HCT116 (cell line): ENCODE results near the gene FRMD4A. TPM values are rescaled to one million over a fixed set of nuclear protein-coding genes. Genes with fewer than 3 reads are reported as not detected.

Experiments
- ATAC-seq: fragments of 200-7000 bp; cut with Tn5 transposase; 2 replicates; pipeline ENCODE4 v1.9.1; 2020; ENCODE audit warnings: mild to moderate bottlenecking, moderate library complexity
- BruUV-seq: library from RNA; stranded (reverse); fragments of 400-500 nt; replicated peaks from 2 replicates; lab custom pipeline; 2021; lab: Mats Ljungman, UMichigan
- CTCF ChIA-PET: fragments of 300-600 bp; sonication (Branson Sonifier 250); formaldehyde crosslinking; loops from one replicate; lab custom pipeline; 2021; ENCODE audit warnings: antibody characterized with exemption; lab: Charles Lee
- POLR2A ChIA-PET: fragments of 300-600, 350-600 bp; sonication (Branson Sonifier 250); formaldehyde crosslinking; loops from one replicate; lab custom pipeline; 2021; ENCODE audit warnings: antibody characterized with exemption; lab: Charles Lee
- RAD21 ChIA-PET, 2 experiments: fragments of 300-600 bp; sonication (Branson Sonifier 250); formaldehyde crosslinking; loops; one replicate each; lab custom pipeline; 2023; ENCODE audit warnings: low total read pairs in 2 of 2; ENCODE audit not compliant: uncharacterized antibody in 2 of 2, unreplicated experiment in 2 of 2, low non-redundant PET in 1 of 2; lab: Charles Lee
- DNase-seq: peaks from one replicate; pipeline ENCODE4 v3.0.0-alpha.2; 2010; ENCODE audit warnings: low read depth, low spot score
- H2AFZ ChIP-seq: fragments of 200-600 bp; shearing (Covaris generic), sonication (generic); 2 replicates; pipeline ENCODE4 v1.6.1; 2017; ENCODE audit warnings: low read depth, mixed run types, mixed read lengths, antibody characterized with exemption, low read length; ENCODE audit not compliant: poor library complexity, severe bottlenecking
- H3K27ac ChIP-seq: 2 replicates; pipeline ENCODE4 v1.5.1; 2012; ENCODE audit warnings: low read depth, low read length
- H3K27me3 ChIP-seq: fragments of 200-600 bp; sonication (generic); 2 replicates; pipeline ENCODE4 v1.6.1; 2016; ENCODE audit warnings: mixed run types, low read length, mixed read lengths; ENCODE audit not compliant: insufficient read depth
- H3K36me3 ChIP-seq, 2 experiments: fragments of 200-500 bp in 1 of 2; fragments of 200-600 bp in 1 of 2; sonication (Bioruptor generic) in 1 of 2; sonication (generic) in 1 of 2; 2 replicates each; pipeline versions ENCODE4 v1.5.1 to v1.6.1; 2014 to 2016; ENCODE audit warnings: low read length in 2 of 2, inconsistent platforms in 1 of 2, mixed read lengths in 1 of 2, mixed run types in 1 of 2; ENCODE audit not compliant: insufficient read depth in 2 of 2, control insufficient read depth in 1 of 2
- H3K4me1 ChIP-seq, 2 experiments: fragments of 200-600 bp in 1 of 2; sonication (generic) in 1 of 2; 2 replicates each; pipeline versions ENCODE4 v1.5.1 to v1.6.1; 2012 to 2017; ENCODE audit warnings: low read length in 2 of 2, inconsistent platforms in 1 of 2, mild to moderate bottlenecking in 1 of 2, mixed read lengths in 1 of 2, mixed run types in 1 of 2, moderate library complexity in 1 of 2; ENCODE audit not compliant: insufficient read depth in 2 of 2, control insufficient read depth in 1 of 2
- H3K4me2 ChIP-seq: fragments of 200-600 bp; sonication (generic); 2 replicates; pipeline ENCODE4 v1.6.1; 2017; ENCODE audit warnings: mixed run types, low read length, mixed read lengths
- H3K4me3 ChIP-seq, 2 experiments: fragments of 200-600 bp in 1 of 2; sonication (generic) in 1 of 2; replicated peaks in 1 of 2; 2 replicates each; pipeline ENCODE4 v1.5.1; 2011 to 2016; ENCODE audit warnings: low read length in 2 of 2, control low read depth in 1 of 2, low read depth in 1 of 2, mild to moderate bottlenecking in 1 of 2, mixed read lengths in 1 of 2, mixed run types in 1 of 2
- H3K79me2 ChIP-seq: fragments of 200-600 bp; sonication (generic); 2 replicates; pipeline ENCODE4 v1.6.1; 2017; ENCODE audit warnings: mild to moderate bottlenecking, mixed run types, low read length, moderate library complexity, mixed read lengths; ENCODE audit not compliant: insufficient read depth
- H3K9ac ChIP-seq: fragments of 200-600 bp; sonication (generic); 2 replicates; pipeline ENCODE4 v1.6.1; 2016; ENCODE audit warnings: low read length, mixed read lengths
- H3K9me2 ChIP-seq: fragments of 200-600 bp; sonication (generic), shearing (Covaris generic); 2 replicates; pipeline ENCODE4 v1.6.1; 2017; ENCODE audit warnings: mixed run types, mild to moderate bottlenecking, moderate library complexity; ENCODE audit not compliant: insufficient read depth
- H3K9me3 ChIP-seq, 2 experiments: fragments of 200-500 bp in 1 of 2; fragments of 200-600 bp in 1 of 2; sonication (Bioruptor generic) in 1 of 2; sonication (generic) in 1 of 2; 2 replicates each; pipeline ENCODE4 v1.6.1; 2014 to 2017; ENCODE audit warnings: low read length in 2 of 2, mixed read lengths in 2 of 2, inconsistent platforms in 1 of 2, low read depth in 1 of 2, mild to moderate bottlenecking in 1 of 2, mixed run types in 1 of 2, moderate library complexity in 1 of 2; ENCODE audit not compliant: control insufficient read depth in 1 of 2, insufficient read depth in 1 of 2
- H4K20me1 ChIP-seq: fragments of 200-600 bp; sonication (generic), shearing (Covaris generic); 2 replicates; pipeline ENCODE4 v1.6.1; 2017; ENCODE audit warnings: mixed run types, mild to moderate bottlenecking, moderate library complexity; ENCODE audit not compliant: insufficient read depth
- CBX3 ChIP-seq: IDR thresholded peaks from 2 replicates; pipeline ENCODE4 v1.6.1; 2012; ENCODE audit warnings: low read depth
- CEBPB ChIP-seq: IDR thresholded peaks from 2 replicates; pipeline ENCODE4 v1.6.1; 2012; ENCODE audit warnings: low read depth
- FOSL1 ChIP-seq: IDR thresholded peaks from 2 replicates; pipeline ENCODE4 v1.6.1; 2012; ENCODE audit warnings: low read depth
- POLR2A ChIP-seq: IDR thresholded peaks from 2 replicates; pipeline ENCODE4 v1.7.0; 2011; ENCODE audit warnings: borderline replicate concordance; ENCODE audit not compliant: insufficient read depth, insufficient read length; ENCODE audit errors: extremely low read depth
- POLR2AphosphoS5 ChIP-seq: IDR thresholded peaks from 2 replicates; pipeline ENCODE4 v1.6.1; 2011; ENCODE audit warnings: mild to moderate bottlenecking, low read depth, low read length, moderate library complexity
- YY1 ChIP-seq: IDR thresholded peaks from 2 replicates; pipeline ENCODE4 v1.6.1; 2011; ENCODE audit warnings: low read length, low read depth, moderate library complexity, mild to moderate bottlenecking; ENCODE audit not compliant: insufficient replicate concordance; ENCODE audit errors: extremely low read depth
- ZFX ChIP-seq: fragments of 450-650 bp; IDR thresholded peaks from 2 replicates; pipeline ENCODE4 v1.6.1; 2017
- intact Hi-C: fragments of 100-400 bp; cut with micrococcal nuclease; formaldehyde crosslinking; loops from 2 replicates; pipeline ENCODE4 v1.10.0; 2022
- total RNA-seq: library from RNA; stranded (reverse); gene quantifications from one replicate; pipeline ENCODE4 v1.2.1, GENCODE V29; 2021; ENCODE audit not compliant: unreplicated experiment
- TF ChIP-seq, protein P1 (sequence below): IDR thresholded peaks from 2 replicates; pipeline ENCODE4 v1.6.1; 2012; ENCODE audit warnings: low read depth
- TF ChIP-seq, protein P2 (sequence below): IDR thresholded peaks from 2 replicates; pipeline ENCODE4 v1.6.1; 2012
- TF ChIP-seq, protein P3 (sequence below): IDR thresholded peaks from 2 replicates; pipeline ENCODE4 v1.6.1; 2011; ENCODE audit warnings: mild to moderate bottlenecking, low read length, moderate library complexity; ENCODE audit not compliant: insufficient replicate concordance; ENCODE audit errors: extremely low read depth
- TF ChIP-seq, protein P4 (sequence below), 3 experiments: fragments of 200-600 bp in 1 of 3; sonication (generic) in 1 of 3; IDR thresholded peaks in 2 of 3; conservative IDR thresholded peaks in 1 of 3; 2 replicates each; pipeline ENCODE4 v1.5.1; 2012 to 2017; ENCODE audit warnings: low read depth in 2 of 3, low read length in 2 of 3, antibody characterized with exemption in 1 of 3, borderline replicate concordance in 1 of 3, control low read depth in 1 of 3, mild to moderate bottlenecking in 1 of 3, mixed read lengths in 1 of 3, mixed run types in 1 of 3, moderate library complexity in 1 of 3; ENCODE audit not compliant: insufficient read depth in 1 of 3

FRMD4A gene
- total RNA-seq, 1 experiment from 2014 or later, result 0.20 TPM

DNA sequence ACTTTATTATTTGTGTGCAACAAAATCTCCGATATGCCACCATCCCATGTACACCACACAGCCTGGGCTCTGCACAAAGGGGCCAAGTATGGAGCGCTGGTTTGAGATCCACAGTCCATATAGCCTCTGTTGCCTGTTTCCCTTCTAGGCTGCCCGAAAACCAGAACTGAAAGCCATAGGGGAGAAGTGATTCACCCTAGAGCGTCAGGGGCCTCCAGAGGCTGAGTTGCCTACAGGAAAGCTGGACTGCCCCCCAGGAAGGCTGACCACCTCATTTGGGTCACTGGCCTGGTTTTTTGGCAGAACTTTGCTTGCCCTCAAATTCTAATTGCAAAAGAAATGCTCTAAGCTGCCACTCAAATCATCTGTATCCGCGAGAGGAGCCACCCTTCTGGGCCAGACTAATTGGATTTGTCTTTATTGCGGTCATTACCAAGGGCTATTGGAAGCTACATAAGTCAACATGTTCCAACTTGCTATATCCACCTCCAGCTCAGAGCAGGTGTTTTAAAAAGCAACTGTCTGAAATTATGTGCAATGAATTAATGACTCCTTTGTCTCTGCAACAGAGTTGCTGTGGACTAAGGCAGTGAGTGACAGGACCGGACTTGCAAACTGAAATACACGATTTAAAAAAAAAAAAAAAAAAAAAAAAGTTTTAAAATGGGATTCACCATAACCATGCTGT lies 28.3 kb upstream of the FRMD4A start:
- peaks cover 69% of the 10 kb centered on the region for H3K27me3 ChIP-seq
- no peak overlapping the region for H3K9ac ChIP-seq
- H2AFZ ChIP-seq, result no peak overlapping the region
- no peaks in the 10 kb centered on the region for H3K9me3 ChIP-seq
- H3K4me1 ChIP-seq, result no peaks in the 10 kb centered on the region
- no peak for ATAC-seq
- H3K9me2 ChIP-seq, result no peaks in the 10 kb centered on the region
- no peaks in the 10 kb centered on the region for H3K79me2 ChIP-seq
- no peak for TF ChIP-seq CBX3
- TF ChIP-seq, all 23 proteins: peak for 0
- ChIA-PET RAD21 (no interaction called here), CTCF (no interaction called here), POLR2A (no interaction called here)
- Histone ChIP-seq H3K27ac (no peak overlapping the region), H3K4me2 (no peak overlapping the region), H4K20me1 (no peaks in the 10 kb centered on the region), H3K36me3 (no peaks in the 10 kb centered on the region), H3K4me3 (no peak overlapping the region)
- intact Hi-C loops, result no loop called here
- no peak for DNase-seq
- BruUV-seq, result no TSS peak

DNA sequence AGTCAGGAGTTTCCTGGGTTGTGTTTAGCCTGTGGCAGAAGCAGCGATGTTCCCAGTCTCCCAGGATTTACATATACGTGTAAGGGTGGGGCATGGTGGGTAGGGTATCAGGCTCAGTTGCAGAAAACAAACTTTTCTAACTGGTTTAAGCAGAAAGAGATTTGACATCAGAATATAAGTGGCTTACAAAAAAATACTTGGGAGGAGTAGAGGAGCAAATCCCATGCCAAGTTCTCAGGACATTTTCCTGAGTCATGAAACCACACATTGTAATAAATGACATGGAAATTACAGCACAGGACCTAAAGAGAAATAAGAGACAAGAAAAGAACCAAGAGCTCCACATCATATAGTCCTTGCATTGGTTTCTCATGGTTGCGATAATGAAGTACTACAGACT lies 26.2 kb upstream of the FRMD4A start:
- intact Hi-C loops, result no loop called here
- Histone ChIP-seq H3K4me1 (no peaks in the 10 kb centered on the region), H3K4me3 (no peak overlapping the region), H3K4me2 (no peak overlapping the region), H4K20me1 (no peaks in the 10 kb centered on the region), H3K36me3 (no peaks in the 10 kb centered on the region), H3K79me2 (no peaks in the 10 kb centered on the region), H3K9me2 (no peaks in the 10 kb centered on the region), H2AFZ (no peak overlapping the region), H3K27ac (no peak overlapping the region), H3K9me3 (no peaks in the 10 kb centered on the region), H3K9ac (no peak overlapping the region), H3K27me3 (peaks cover 67% of the 10 kb centered on the region)
- CTCF ChIA-PET, result no interaction called here
- no TSS peak for BruUV-seq
- RAD21 ChIA-PET, result no interaction called here
- no peak for ATAC-seq
- POLR2A ChIA-PET, result no interaction called here
- no peak for DNase-seq
- TF ChIP-seq ZFX (no peak), POLR2A (no peak), FOSL1 (no peak), POLR2AphosphoS5 (no peak), CEBPB (no peak), YY1 (no peak)
- TF ChIP-seq, protein P1, sequence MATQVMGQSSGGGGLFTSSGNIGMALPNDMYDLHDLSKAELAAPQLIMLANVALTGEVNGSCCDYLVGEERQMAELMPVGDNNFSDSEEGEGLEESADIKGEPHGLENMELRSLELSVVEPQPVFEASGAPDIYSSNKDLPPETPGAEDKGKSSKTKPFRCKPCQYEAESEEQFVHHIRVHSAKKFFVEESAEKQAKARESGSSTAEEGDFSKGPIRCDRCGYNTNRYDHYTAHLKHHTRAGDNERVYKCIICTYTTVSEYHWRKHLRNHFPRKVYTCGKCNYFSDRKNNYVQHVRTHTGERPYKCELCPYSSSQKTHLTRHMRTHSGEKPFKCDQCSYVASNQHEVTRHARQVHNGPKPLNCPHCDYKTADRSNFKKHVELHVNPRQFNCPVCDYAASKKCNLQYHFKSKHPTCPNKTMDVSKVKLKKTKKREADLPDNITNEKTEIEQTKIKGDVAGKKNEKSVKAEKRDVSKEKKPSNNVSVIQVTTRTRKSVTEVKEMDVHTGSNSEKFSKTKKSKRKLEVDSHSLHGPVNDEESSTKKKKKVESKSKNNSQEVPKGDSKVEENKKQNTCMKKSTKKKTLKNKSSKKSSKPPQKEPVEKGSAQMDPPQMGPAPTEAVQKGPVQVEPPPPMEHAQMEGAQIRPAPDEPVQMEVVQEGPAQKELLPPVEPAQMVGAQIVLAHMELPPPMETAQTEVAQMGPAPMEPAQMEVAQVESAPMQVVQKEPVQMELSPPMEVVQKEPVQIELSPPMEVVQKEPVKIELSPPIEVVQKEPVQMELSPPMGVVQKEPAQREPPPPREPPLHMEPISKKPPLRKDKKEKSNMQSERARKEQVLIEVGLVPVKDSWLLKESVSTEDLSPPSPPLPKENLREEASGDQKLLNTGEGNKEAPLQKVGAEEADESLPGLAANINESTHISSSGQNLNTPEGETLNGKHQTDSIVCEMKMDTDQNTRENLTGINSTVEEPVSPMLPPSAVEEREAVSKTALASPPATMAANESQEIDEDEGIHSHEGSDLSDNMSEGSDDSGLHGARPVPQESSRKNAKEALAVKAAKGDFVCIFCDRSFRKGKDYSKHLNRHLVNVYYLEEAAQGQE, result no peak
- TF ChIP-seq, protein P2, sequence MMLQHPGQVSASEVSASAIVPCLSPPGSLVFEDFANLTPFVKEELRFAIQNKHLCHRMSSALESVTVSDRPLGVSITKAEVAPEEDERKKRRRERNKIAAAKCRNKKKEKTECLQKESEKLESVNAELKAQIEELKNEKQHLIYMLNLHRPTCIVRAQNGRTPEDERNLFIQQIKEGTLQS, result no peak
- TF ChIP-seq, protein P3, sequence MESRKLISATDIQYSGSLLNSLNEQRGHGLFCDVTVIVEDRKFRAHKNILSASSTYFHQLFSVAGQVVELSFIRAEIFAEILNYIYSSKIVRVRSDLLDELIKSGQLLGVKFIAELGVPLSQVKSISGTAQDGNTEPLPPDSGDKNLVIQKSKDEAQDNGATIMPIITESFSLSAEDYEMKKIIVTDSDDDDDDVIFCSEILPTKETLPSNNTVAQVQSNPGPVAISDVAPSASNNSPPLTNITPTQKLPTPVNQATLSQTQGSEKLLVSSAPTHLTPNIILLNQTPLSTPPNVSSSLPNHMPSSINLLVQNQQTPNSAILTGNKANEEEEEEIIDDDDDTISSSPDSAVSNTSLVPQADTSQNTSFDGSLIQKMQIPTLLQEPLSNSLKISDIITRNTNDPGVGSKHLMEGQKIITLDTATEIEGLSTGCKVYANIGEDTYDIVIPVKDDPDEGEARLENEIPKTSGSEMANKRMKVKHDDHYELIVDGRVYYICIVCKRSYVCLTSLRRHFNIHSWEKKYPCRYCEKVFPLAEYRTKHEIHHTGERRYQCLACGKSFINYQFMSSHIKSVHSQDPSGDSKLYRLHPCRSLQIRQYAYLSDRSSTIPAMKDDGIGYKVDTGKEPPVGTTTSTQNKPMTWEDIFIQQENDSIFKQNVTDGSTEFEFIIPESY, result no peak
- TF ChIP-seq, protein P4, sequence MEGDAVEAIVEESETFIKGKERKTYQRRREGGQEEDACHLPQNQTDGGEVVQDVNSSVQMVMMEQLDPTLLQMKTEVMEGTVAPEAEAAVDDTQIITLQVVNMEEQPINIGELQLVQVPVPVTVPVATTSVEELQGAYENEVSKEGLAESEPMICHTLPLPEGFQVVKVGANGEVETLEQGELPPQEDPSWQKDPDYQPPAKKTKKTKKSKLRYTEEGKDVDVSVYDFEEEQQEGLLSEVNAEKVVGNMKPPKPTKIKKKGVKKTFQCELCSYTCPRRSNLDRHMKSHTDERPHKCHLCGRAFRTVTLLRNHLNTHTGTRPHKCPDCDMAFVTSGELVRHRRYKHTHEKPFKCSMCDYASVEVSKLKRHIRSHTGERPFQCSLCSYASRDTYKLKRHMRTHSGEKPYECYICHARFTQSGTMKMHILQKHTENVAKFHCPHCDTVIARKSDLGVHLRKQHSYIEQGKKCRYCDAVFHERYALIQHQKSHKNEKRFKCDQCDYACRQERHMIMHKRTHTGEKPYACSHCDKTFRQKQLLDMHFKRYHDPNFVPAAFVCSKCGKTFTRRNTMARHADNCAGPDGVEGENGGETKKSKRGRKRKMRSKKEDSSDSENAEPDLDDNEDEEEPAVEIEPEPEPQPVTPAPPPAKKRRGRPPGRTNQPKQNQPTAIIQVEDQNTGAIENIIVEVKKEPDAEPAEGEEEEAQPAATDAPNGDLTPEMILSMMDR (IDR thresholded peaks at IDR 0.05 in 2 of 3, conservative IDR thresholded peaks at IDR 0.05 in 1 of 3; ENCODE audit: borderline replicate concordance in 1 of 3, insufficient read depth in 1 of 3, low read depth in 2 of 3, low read length in 2 of 3), result no peak
